ENCODE measurements around the gene MGAT4A.

- no peak for TF ChIP-seq EZH2 (IDR thresholded peaks at IDR 0.05; ENCODE audit: low read depth, low read length, severe bottlenecking)
- TF ChIP-seq MAX (IDR thresholded peaks at IDR 0.05) = no peak
- no peak for TF ChIP-seq NRF1 (IDR thresholded peaks at IDR 0.05; ENCODE audit: low read depth, low read length)
- TF ChIP-seq CTCF (IDR thresholded peaks at IDR 0.05; ENCODE audit: control extremely low read depth in 1 of 3, insufficient read depth in 1 of 3, low read depth in 1 of 3, low read length in 3 of 3) = no peak
- TF ChIP-seq SP1 (IDR thresholded peaks at IDR 0.05; ENCODE audit: low read depth, low read length) = no peak
- no peak for TF ChIP-seq KDM1A (IDR thresholded peaks at IDR 0.05; ENCODE audit: borderline replicate concordance, low read length)
- TF ChIP-seq MAFK (IDR thresholded peaks at IDR 0.05; ENCODE audit: low read depth, low read length) = no peak
- no peak for TF ChIP-seq SIN3A (conservative IDR thresholded peaks at IDR 0.05 in 1 of 2, IDR thresholded peaks at IDR 0.05 in 1 of 2; ENCODE audit: low read depth in 1 of 2, low read length in 2 of 2)
- no peak for TF ChIP-seq BRCA1 (IDR thresholded peaks at IDR 0.05; ENCODE audit: low read depth, low read length)
- no peak for TF ChIP-seq EGR1 (IDR thresholded peaks at IDR 0.05; ENCODE audit: borderline replicate concordance, low read depth, low read length)
- TF ChIP-seq FOSL1 (IDR thresholded peaks at IDR 0.05; ENCODE audit: insufficient read depth, low read depth, low read length) = no peak
- no peak for TF ChIP-seq SUZ12 (IDR thresholded peaks at IDR 0.05; ENCODE audit: low read length)
- no peak for TF ChIP-seq EP300 (IDR thresholded peaks at IDR 0.05; ENCODE audit: borderline replicate concordance in 1 of 2, low read depth in 2 of 2, low read length in 2 of 2)
- no peak for TF ChIP-seq POLR2A (IDR thresholded peaks at IDR 0.05; ENCODE audit: control extremely low read depth in 1 of 2, low read depth in 2 of 2, low read length in 2 of 2)
Observed at GRCh38 chr2:98614024-98614739, 116.8 kb downstream of the MGAT4A start.

All from H1 (cell line).